GM03348 (cell line): ENCODE data around the gene UBAP1.
"Not testable (repeated sequence)": the region's sequence is repeated elsewhere in the genome, so short reads cannot be mapped to it uniquely, and the experiment has no call there.

ENCODE experiments used
- DNase-seq: peaks from one replicate; pipeline ENCODE4 v3.0.0; 2012; ENCODE audit warnings: low spot score

UBAP1 gene

GRCh38 chr9:34179213-34180136 is 632 bp downstream of the UBAP1 start:
- DNase-seq = peak; percentile 68

- DNase-seq = peak; percentile 87
Observed at GRCh38 chr9:34185778-34186551, 7.1 kb downstream of the UBAP1 start.

- DNase-seq = no peak
Observed at GRCh38 chr9:34187891-34188240, 9.0 kb downstream of the UBAP1 start.

GRCh38 chr9:34190996-34191892 is 12.4 kb downstream of the UBAP1 start:
- DNase-seq = no peak

GRCh38 chr9:34195143-34195542 is 16.3 kb downstream of the UBAP1 start:
- no peak for DNase-seq

GRCh38 chr9:34197286-34197685 is 18.4 kb downstream of the UBAP1 start:
- DNase-seq = not testable (repeated sequence)

GRCh38 chr9:34197756-34198711 is 19.2 kb downstream of the UBAP1 start:
- DNase-seq = no peak

GRCh38 chr9:34200092-34200491 is 21.2 kb downstream of the UBAP1 start:
- no peak for DNase-seq

GRCh38 chr9:34203275-34203991 is 24.6 kb downstream of the UBAP1 start:
- DNase-seq = no peak

GRCh38 chr9:34203992-34204635 is 25.3 kb downstream of the UBAP1 start:
- no peak for DNase-seq

GRCh38 chr9:34205102-34205501 is 26.3 kb downstream of the UBAP1 start:
- DNase-seq = no peak

- no peak for DNase-seq
Observed at GRCh38 chr9:34206561-34206960, 27.7 kb downstream of the UBAP1 start.

GRCh38 chr9:34211395-34211794 is 32.6 kb downstream of the UBAP1 start:
- no peak for DNase-seq

GRCh38 chr9:34214354-34215000 is 35.6 kb downstream of the UBAP1 start:
- DNase-seq = not testable (repeated sequence)

GRCh38 chr9:34216325-34216724 is 37.5 kb downstream of the UBAP1 start:
- DNase-seq = no peak

- not testable (repeated sequence) for DNase-seq
Observed at GRCh38 chr9:34217015-34217414, 38.2 kb downstream of the UBAP1 start.

GRCh38 chr9:34218446-34218845 is 39.6 kb downstream of the UBAP1 start:
- peak; percentile 33 for DNase-seq

GRCh38 chr9:34219421-34219820 is 40.6 kb downstream of the UBAP1 start:
- no peak for DNase-seq

- no peak for DNase-seq
Observed at GRCh38 chr9:34220218-34220617, 41.4 kb downstream of the UBAP1 start.
